ENCODE data around the gene NHSL1.

DNA sequence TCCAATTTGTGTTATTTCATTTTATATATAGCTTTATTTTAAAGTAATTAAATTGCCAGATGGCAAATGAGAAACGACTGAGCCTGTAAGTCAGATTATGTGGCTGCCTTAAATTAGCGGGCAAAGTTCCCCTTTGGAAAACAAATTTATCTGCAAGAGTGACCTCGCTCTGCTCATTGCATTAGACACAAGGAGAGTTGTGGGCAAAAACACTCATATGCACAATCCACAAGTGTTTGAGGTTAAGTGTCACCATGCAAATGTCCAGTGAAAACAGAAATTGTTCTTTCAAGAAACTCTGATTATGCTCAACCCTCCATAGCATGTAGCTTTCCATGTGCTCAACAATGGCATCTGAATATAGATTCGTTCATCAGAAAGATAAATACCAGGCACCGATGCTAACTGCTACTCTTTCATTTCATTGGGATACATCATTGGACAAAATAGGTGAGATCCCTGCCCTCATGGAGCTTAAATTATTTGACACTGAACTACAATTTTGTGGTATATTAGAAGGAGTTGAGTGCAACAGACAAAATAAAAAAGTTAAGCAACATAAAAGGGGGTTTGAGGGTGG lies 1.7 kb upstream of the NHSL1 start:
- TF ChIP-seq, protein P1, sequence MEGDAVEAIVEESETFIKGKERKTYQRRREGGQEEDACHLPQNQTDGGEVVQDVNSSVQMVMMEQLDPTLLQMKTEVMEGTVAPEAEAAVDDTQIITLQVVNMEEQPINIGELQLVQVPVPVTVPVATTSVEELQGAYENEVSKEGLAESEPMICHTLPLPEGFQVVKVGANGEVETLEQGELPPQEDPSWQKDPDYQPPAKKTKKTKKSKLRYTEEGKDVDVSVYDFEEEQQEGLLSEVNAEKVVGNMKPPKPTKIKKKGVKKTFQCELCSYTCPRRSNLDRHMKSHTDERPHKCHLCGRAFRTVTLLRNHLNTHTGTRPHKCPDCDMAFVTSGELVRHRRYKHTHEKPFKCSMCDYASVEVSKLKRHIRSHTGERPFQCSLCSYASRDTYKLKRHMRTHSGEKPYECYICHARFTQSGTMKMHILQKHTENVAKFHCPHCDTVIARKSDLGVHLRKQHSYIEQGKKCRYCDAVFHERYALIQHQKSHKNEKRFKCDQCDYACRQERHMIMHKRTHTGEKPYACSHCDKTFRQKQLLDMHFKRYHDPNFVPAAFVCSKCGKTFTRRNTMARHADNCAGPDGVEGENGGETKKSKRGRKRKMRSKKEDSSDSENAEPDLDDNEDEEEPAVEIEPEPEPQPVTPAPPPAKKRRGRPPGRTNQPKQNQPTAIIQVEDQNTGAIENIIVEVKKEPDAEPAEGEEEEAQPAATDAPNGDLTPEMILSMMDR (IDR thresholded peaks at IDR 0.05), result no peak
- no peak for TF ChIP-seq POLR2A (IDR thresholded peaks at IDR 0.05)
- no peak for TF ChIP-seq POLR2AphosphoS5 (IDR thresholded peaks at IDR 0.05)

Data from breast epithelium (tissue), 3 donors.